ENCODE measurements around the gene NUDT16. TPM values are rescaled to one million over a fixed set of nuclear protein-coding genes. Genes with fewer than 3 reads are reported as not detected.

The NUDT16 gene
- total and polyA plus RNA-seq, 9 of the 15 experiments (the other 6 are each of a cell fraction or from before 2014, with no cell fraction given), result 1.5 to 11.4 (median 7.6) TPM

DNA sequence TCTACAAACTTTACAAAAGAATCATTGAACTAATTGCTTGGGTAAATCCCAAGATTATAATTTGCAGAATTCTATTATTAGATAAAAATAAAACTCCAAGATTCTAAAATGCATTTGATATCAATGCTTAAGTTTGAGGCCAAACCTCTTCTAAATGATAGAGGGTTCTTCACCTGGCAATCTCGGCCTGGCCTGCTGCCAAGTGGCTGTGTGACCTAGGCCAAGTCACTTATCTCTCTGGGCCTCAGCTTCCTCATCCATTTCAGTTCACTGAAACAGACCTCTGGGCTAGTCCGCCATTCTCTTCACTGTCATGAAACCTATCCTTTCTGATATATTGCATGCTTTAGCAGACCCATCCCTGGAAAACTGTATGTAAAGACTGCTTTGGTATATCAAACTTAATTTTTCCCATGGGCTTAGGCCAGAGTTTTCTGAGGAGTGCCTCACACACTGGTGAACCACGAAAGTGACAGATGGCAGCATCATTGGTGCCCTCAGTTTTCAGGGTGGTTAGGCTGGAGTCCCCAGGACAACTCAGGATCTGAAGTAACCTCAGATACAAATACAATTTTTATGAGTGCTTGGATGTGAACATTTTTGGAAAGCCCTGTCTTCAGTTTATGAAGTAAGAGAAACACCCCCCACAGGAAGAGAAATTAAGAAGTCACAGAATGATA lies 21.8 kb downstream of the NUDT16 start:
- Histone ChIP-seq H3K79me2 (ENCODE audit: control insufficient read depth, insufficient read depth, low read length) (no peaks in the 10 kb centered on the region), H3K9me3 (replicated peaks; ENCODE audit: control insufficient read depth, insufficient read depth, low read depth, low read length) (no peaks in the 10 kb centered on the region), H3K4me2 (ENCODE audit: insufficient read depth, low read length) (no peak overlapping the region), H3K27ac (ENCODE audit: extremely low read depth, low read depth, low read length) (no peak overlapping the region), H3K4me3 (no peak overlapping the region), H4K20me1 (replicated peaks; ENCODE audit: control insufficient read depth, insufficient read depth, low read length) (no peaks in the 10 kb centered on the region), H3K36me3 (ENCODE audit: control insufficient read depth, insufficient read depth, low read length) (no peaks in the 10 kb centered on the region), H2AFZ (ENCODE audit: low read depth, low read length) (no peak overlapping the region), H3K27me3 (ENCODE audit: control insufficient read depth in 2 of 2, insufficient read depth in 2 of 2, low read length in 2 of 2) (peaks cover 0 to 6% of the 10 kb centered on the region in 2 experiments; a peak in 3 of 5 replicates), H3K9ac (ENCODE audit: insufficient read depth in 1 of 2, low read depth in 2 of 2, low read length in 2 of 2) (no peak overlapping the region), H3K9me1 (ENCODE audit: control insufficient read depth, insufficient read depth, low read length) (no peaks in the 10 kb centered on the region), H3K4me1 (replicated peaks in 1 of 2; ENCODE audit: control insufficient read depth in 2 of 2, insufficient read depth in 2 of 2, low read length in 2 of 2) (no peaks in the 10 kb centered on the region)
- no peak for FAIRE-seq
- CTCF ChIA-PET (ENCODE audit: low intra/inter-chr PET ratio), result no interaction called here
- no peak for TF ChIP-seq ZNF586 (CRISPR knock-in tag; conservative IDR thresholded peaks at IDR 0.05)
- TF ChIP-seq NFIC (IDR thresholded peaks at IDR 0.05), result peak; percentile 78
- no peak for TF ChIP-seq BRD4 (IDR thresholded peaks at IDR 0.05)
- TF ChIP-seq, protein P1, sequence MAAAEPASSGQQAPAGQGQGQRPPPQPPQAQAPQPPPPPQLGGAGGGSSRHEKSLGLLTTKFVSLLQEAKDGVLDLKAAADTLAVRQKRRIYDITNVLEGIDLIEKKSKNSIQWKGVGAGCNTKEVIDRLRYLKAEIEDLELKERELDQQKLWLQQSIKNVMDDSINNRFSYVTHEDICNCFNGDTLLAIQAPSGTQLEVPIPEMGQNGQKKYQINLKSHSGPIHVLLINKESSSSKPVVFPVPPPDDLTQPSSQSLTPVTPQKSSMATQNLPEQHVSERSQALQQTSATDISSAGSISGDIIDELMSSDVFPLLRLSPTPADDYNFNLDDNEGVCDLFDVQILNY (CRISPR knock-in tag; IDR thresholded peaks at IDR 0.05), result no peak
- TF ChIP-seq SP2 (IDR thresholded peaks at IDR 0.05; ENCODE audit: extremely low read depth, low read depth, low read length, poor library complexity, severe bottlenecking), result no peak
- TF ChIP-seq, protein P2, sequence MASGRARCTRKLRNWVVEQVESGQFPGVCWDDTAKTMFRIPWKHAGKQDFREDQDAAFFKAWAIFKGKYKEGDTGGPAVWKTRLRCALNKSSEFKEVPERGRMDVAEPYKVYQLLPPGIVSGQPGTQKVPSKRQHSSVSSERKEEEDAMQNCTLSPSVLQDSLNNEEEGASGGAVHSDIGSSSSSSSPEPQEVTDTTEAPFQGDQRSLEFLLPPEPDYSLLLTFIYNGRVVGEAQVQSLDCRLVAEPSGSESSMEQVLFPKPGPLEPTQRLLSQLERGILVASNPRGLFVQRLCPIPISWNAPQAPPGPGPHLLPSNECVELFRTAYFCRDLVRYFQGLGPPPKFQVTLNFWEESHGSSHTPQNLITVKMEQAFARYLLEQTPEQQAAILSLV (tag; IDR thresholded peaks at IDR 0.05), result no peak
- no peak for TF ChIP-seq ZNF785 (CRISPR knock-in tag; IDR thresholded peaks at IDR 0.05)
- TF ChIP-seq, protein P3, sequence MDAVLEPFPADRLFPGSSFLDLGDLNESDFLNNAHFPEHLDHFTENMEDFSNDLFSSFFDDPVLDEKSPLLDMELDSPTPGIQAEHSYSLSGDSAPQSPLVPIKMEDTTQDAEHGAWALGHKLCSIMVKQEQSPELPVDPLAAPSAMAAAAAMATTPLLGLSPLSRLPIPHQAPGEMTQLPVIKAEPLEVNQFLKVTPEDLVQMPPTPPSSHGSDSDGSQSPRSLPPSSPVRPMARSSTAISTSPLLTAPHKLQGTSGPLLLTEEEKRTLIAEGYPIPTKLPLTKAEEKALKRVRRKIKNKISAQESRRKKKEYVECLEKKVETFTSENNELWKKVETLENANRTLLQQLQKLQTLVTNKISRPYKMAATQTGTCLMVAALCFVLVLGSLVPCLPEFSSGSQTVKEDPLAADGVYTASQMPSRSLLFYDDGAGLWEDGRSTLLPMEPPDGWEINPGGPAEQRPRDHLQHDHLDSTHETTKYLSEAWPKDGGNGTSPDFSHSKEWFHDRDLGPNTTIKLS (IDR thresholded peaks at IDR 0.05; ENCODE audit: borderline replicate concordance, low read depth), result no peak
- no peak for ATAC-seq
- no peak for DNase-seq (ENCODE audit: extremely low read depth in 1 of 4, low spot score in 3 of 4)
- intact Hi-C loops (cut with micrococcal nuclease) (no loop called here), in situ Hi-C loops (cut with MboI) (no loop called here)
- no TSS peak for BruUV-seq (replicated peaks)
- POLR2A ChIA-PET, result no interaction called here
- 3% methylated on average over 3 of the region's 3 CpGs for WGBS (ENCODE audit: insufficient coverage, low coverage, missing lambda C conversion rate)

Data from K562 (cell line).